H9 (cell line): Measurements from ENCODE around the gene CDY2B. TPM values are rescaled to one million over a fixed set of nuclear protein-coding genes. Genes with fewer than 3 reads are reported as not detected.
"Not testable (repeated sequence)": the region's sequence is repeated elsewhere in the genome, so short reads cannot be mapped to it uniquely, and the experiment has no call there.

Experiments used
- DNase-seq: peaks from one replicate; pipeline ENCODE4 v3.0.0-alpha.2; 2017
- H2AFZ ChIP-seq: one replicate; pipeline ENCODE4 v1.6.1; 2013; ENCODE audit warnings: mild to moderate bottlenecking, low read length, control low read depth, moderate library complexity
- H2AK5ac ChIP-seq: 2 replicates; pipeline ENCODE4 v1.6.1; 2013; ENCODE audit warnings: low read length, control low read depth, mixed read lengths; ENCODE audit not compliant: insufficient read length
- H2BK120ac ChIP-seq: one replicate; pipeline ENCODE4 v1.6.1; 2013; ENCODE audit warnings: low read depth, mild to moderate bottlenecking, low read length, control low read depth, inconsistent platforms; ENCODE audit not compliant: poor library complexity, severe bottlenecking
- H2BK12ac ChIP-seq: 2 replicates; pipeline ENCODE4 v1.6.1; 2013; ENCODE audit warnings: low read length, control low read depth, mixed read lengths, low read depth; ENCODE audit not compliant: insufficient read length
- H2BK15ac ChIP-seq: 2 replicates; pipeline ENCODE4 v1.6.1; 2013; ENCODE audit warnings: low read depth, low read length, control low read depth
- H2BK20ac ChIP-seq: one replicate; pipeline ENCODE4 v1.6.1; 2013; ENCODE audit warnings: low read depth, mild to moderate bottlenecking, low read length, control low read depth, inconsistent platforms; ENCODE audit not compliant: poor library complexity, severe bottlenecking
- H2BK5ac ChIP-seq: 2 replicates; pipeline ENCODE4 v1.6.1; 2013; ENCODE audit warnings: low read length, control low read depth, mixed read lengths; ENCODE audit not compliant: insufficient read length
- H3K14ac ChIP-seq: 2 replicates; pipeline ENCODE4 v1.6.1; 2013; ENCODE audit warnings: low read length, control low read depth; ENCODE audit not compliant: insufficient read depth
- H3K18ac ChIP-seq: 2 replicates; pipeline ENCODE4 v1.6.1; 2013; ENCODE audit warnings: low read depth, mild to moderate bottlenecking, mixed read lengths, low read length, control low read depth; ENCODE audit not compliant: insufficient read length
- H3K23ac ChIP-seq: 2 replicates; pipeline ENCODE4 v1.6.1; 2013; ENCODE audit warnings: low read length, control low read depth, mixed read lengths, low read depth; ENCODE audit not compliant: insufficient read length
- H3K23me2 ChIP-seq: 2 replicates; pipeline ENCODE4 v1.6.1; 2013; ENCODE audit warnings: low read depth, mild to moderate bottlenecking, mixed read lengths, low read length, control low read depth; ENCODE audit not compliant: insufficient read length, poor library complexity, severe bottlenecking
- H3K27ac ChIP-seq: 2 replicates; pipeline ENCODE4 v1.5.1; 2013; ENCODE audit warnings: low read length, control low read depth, mixed read lengths, low read depth; ENCODE audit not compliant: insufficient read length
- H3K27me3 ChIP-seq: 2 replicates; pipeline ENCODE4 v1.6.1; 2013; ENCODE audit warnings: low read length, control low read depth, inconsistent platforms; ENCODE audit not compliant: insufficient read depth
- H3K4ac ChIP-seq: 2 replicates; pipeline ENCODE4 v1.6.1; 2013; ENCODE audit warnings: low read depth, mild to moderate bottlenecking, control low read depth, inconsistent platforms, low read length, moderate library complexity
- H3K4me1 ChIP-seq: 2 replicates; pipeline ENCODE4 v1.6.1; 2013; ENCODE audit warnings: low read length, control low read depth, inconsistent platforms; ENCODE audit not compliant: insufficient read depth
- H3K4me2 ChIP-seq: 2 replicates; pipeline ENCODE4 v1.6.1; 2013; ENCODE audit warnings: low read length, control low read depth, mixed read lengths; ENCODE audit not compliant: insufficient read length, insufficient read depth
- H3K56ac ChIP-seq: 2 replicates; pipeline ENCODE4 v1.6.1; 2013; ENCODE audit warnings: low read depth, mild to moderate bottlenecking, mixed read lengths, low read length, control low read depth; ENCODE audit not compliant: insufficient read length
- H3K79me1 ChIP-seq: 2 replicates; pipeline ENCODE4 v1.6.1; 2013; ENCODE audit warnings: low read depth, mild to moderate bottlenecking, moderate library complexity, low read length, control low read depth, inconsistent platforms; ENCODE audit not compliant: insufficient read depth, poor library complexity, severe bottlenecking
- H3K79me2 ChIP-seq: 2 replicates; pipeline ENCODE4 v1.6.1; 2013; ENCODE audit warnings: low read length, control low read depth, inconsistent platforms; ENCODE audit not compliant: insufficient read depth
- H3K9ac ChIP-seq: 2 replicates; pipeline ENCODE4 v1.6.1; 2013; ENCODE audit warnings: low read length, control low read depth, mixed read lengths; ENCODE audit not compliant: insufficient read length; ENCODE audit errors: extremely low read depth
- H3K9me3 ChIP-seq: one replicate; pipeline ENCODE4 v1.6.1; 2013; ENCODE audit warnings: low read depth, low read length, inconsistent platforms; ENCODE audit not compliant: control insufficient read depth
- H3T11ph ChIP-seq: one replicate; pipeline ENCODE4 v1.6.1; 2013; ENCODE audit warnings: mild to moderate bottlenecking, low read length, control low read depth, inconsistent platforms
- H4K20me1 ChIP-seq: one replicate; pipeline ENCODE4 v1.6.1; 2013; ENCODE audit not compliant: control insufficient read depth, insufficient read length, insufficient read depth
- H4K5ac ChIP-seq: 2 replicates; pipeline ENCODE4 v1.6.1; 2013; ENCODE audit warnings: low read depth, mild to moderate bottlenecking, mixed read lengths, low read length, control low read depth; ENCODE audit not compliant: insufficient read length
- H4K8ac ChIP-seq: replicated peaks from 2 replicates; pipeline ENCODE4 v1.6.1; 2013; ENCODE audit warnings: low read length, control low read depth, mixed read lengths, low read depth; ENCODE audit not compliant: insufficient read length
- H4K91ac ChIP-seq: 2 replicates; pipeline ENCODE4 v1.6.1; 2013; ENCODE audit warnings: low read depth, mild to moderate bottlenecking, moderate library complexity, mixed read lengths, low read length, control low read depth; ENCODE audit not compliant: insufficient read length
- H3K27ac Mint-ChIP-seq, 3 experiments: 2 replicates in 2 of 3; 3 replicates in 1 of 3; pipeline ENCODE4 v1.8.0; 2020 to 2021; ENCODE audit warnings: mixed read lengths in 3 of 3, mild to moderate bottlenecking in 1 of 3, moderate library complexity in 1 of 3
- H3K27me3 Mint-ChIP-seq: 2 replicates; pipeline ENCODE4 v1.8.0; 2021; ENCODE audit warnings: low read depth, mild to moderate bottlenecking, moderate library complexity, mixed read lengths
- H3K36me3 Mint-ChIP-seq, 3 experiments: 2 replicates in 2 of 3; 3 replicates in 1 of 3; pipeline ENCODE4 v1.8.0; 2020 to 2021; ENCODE audit warnings: low read depth in 3 of 3, mixed read lengths in 3 of 3; ENCODE audit not compliant: insufficient read depth in 1 of 3
- H3K4me1 Mint-ChIP-seq, 2 experiments: 2 replicates each; pipeline ENCODE4 v1.8.0; 2020; ENCODE audit warnings: mixed read lengths in 2 of 2
- H3K4me3 Mint-ChIP-seq, 2 experiments: 2 replicates in 1 of 2; 3 replicates in 1 of 2; pipeline ENCODE4 v1.8.0; 2020 to 2021; ENCODE audit warnings: mild to moderate bottlenecking in 2 of 2, mixed read lengths in 2 of 2, moderate library complexity in 1 of 2
- H3K9me3 Mint-ChIP-seq, 2 experiments: 2 replicates in 1 of 2; 3 replicates in 1 of 2; pipeline ENCODE4 v1.8.0; 2020; ENCODE audit warnings: mild to moderate bottlenecking in 2 of 2, mixed read lengths in 2 of 2, moderate library complexity in 1 of 2
- WGBS: extraction: QIAGEN DNeasy Blood & Tissue Kit; methylation state at CpG from one replicate; pipeline ENCODE4 v1.1.7; 2013; ENCODE audit warnings: missing lambda C conversion rate, low lambda C conversion rate, mixed read lengths; ENCODE audit not compliant: insufficient read length; ENCODE audit errors: extremely low coverage; 5-methylcytosine and 5-hydroxymethylcytosine counted together
- total RNA-seq: library from RNA; stranded (reverse); gene quantifications from 2 replicates; pipeline ENCODE4 v1.2.1, GENCODE V29; 2021

Gene CDY2B
- total RNA-seq, 1 experiment from 2014 or later = not detected

DNA sequence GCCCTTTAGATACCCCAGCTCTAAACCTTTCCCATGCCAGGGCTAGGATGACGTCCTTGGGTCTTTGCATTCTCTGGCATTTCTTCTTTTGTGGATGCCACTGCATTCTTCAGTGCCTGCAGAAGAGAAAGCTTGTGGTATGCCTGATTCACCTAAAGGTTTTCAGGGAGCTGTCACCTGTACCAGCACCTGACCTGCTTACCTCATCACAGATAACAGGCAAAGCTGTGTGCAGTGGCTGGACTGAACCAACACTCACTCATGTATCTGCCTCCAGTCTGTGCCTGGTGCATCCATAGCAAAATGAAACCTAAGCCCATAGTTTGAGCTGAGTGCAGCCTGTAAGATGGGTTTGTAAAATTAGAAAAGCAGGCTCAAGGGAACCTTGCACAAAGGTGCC lies 3.3 kb downstream of the CDY2B start:
- H2BK5ac ChIP-seq, H3K4me1 Mint-ChIP-seq, H3K27me3 ChIP-seq, H3K79me1 ChIP-seq, H3K79me2 ChIP-seq, H3K14ac ChIP-seq, H3K23ac ChIP-seq, DNase-seq, H3K9me3 ChIP-seq, H3K36me3 Mint-ChIP-seq, H3K4me2 ChIP-seq, H3K4ac ChIP-seq, H3K27ac ChIP-seq, H3K9ac ChIP-seq, H2BK15ac ChIP-seq, H2BK120ac ChIP-seq, H2BK12ac ChIP-seq, H3K4me1 ChIP-seq, H3K4me3 Mint-ChIP-seq, H2BK20ac ChIP-seq, H3K23me2 ChIP-seq, H3T11ph ChIP-seq, H3K18ac ChIP-seq, H3K27me3 Mint-ChIP-seq, H2AK5ac ChIP-seq, H3K27ac Mint-ChIP-seq, H4K20me1 ChIP-seq, H3K9me3 Mint-ChIP-seq, H4K5ac ChIP-seq, H2AFZ ChIP-seq, H4K8ac ChIP-seq, H3K56ac ChIP-seq, H4K91ac ChIP-seq: not testable (repeated sequence)
- no CpG with 5 or more reads among the region's 1 CpG for WGBS

DNA sequence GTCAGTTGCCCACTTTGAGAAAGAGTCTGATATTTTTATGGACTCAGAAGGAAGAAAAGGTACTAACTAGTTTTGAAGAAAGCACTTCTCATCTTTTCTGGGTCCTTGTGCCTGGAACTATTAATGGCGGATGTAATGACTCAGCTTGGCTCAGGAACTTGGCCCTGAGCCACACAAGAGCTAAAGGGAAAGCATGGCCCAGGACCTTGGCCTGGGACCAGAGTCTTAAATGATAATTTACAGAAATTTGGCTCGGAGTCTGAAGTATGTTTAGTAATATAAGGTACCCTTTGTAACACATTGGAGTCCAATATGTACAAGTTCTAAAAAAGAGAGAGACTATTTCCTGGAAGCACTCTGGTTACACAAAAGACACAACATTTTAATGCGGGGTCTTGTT lies 4.6 kb downstream of the CDY2B start:
- H3K4ac ChIP-seq, H3K4me2 ChIP-seq, H3K9me3 ChIP-seq, H3K4me1 ChIP-seq, DNase-seq, H3K36me3 Mint-ChIP-seq, H3K27ac Mint-ChIP-seq, H3K4me3 Mint-ChIP-seq, H3K79me2 ChIP-seq, H2BK12ac ChIP-seq, H3K23me2 ChIP-seq, H3K27me3 ChIP-seq, H2BK5ac ChIP-seq, H3T11ph ChIP-seq, H3K4me1 Mint-ChIP-seq, H3K14ac ChIP-seq, H4K5ac ChIP-seq, H2BK15ac ChIP-seq, H3K18ac ChIP-seq, H2AFZ ChIP-seq, H2BK20ac ChIP-seq, H3K27me3 Mint-ChIP-seq, H2AK5ac ChIP-seq, H3K9me3 Mint-ChIP-seq, H3K79me1 ChIP-seq, H4K20me1 ChIP-seq, H3K56ac ChIP-seq, H3K27ac ChIP-seq, H3K9ac ChIP-seq, H4K8ac ChIP-seq, H4K91ac ChIP-seq, H3K23ac ChIP-seq, H2BK120ac ChIP-seq: not testable (repeated sequence)
- no CpG with 5 or more reads among the region's 3 CpGs for WGBS
